Measurements from ENCODE around the gene ARRB1. TPM values are rescaled to one million over a fixed set of nuclear protein-coding genes. Genes with fewer than 3 reads are reported as not detected.
A peak's percentile ranks its signal among the peaks of the same experiment; 100 is the strongest.

The ARRB1 gene
- total and polyA plus RNA-seq, 4 donors = 3.3 to 21.2 (median 12.5) TPM

DNA sequence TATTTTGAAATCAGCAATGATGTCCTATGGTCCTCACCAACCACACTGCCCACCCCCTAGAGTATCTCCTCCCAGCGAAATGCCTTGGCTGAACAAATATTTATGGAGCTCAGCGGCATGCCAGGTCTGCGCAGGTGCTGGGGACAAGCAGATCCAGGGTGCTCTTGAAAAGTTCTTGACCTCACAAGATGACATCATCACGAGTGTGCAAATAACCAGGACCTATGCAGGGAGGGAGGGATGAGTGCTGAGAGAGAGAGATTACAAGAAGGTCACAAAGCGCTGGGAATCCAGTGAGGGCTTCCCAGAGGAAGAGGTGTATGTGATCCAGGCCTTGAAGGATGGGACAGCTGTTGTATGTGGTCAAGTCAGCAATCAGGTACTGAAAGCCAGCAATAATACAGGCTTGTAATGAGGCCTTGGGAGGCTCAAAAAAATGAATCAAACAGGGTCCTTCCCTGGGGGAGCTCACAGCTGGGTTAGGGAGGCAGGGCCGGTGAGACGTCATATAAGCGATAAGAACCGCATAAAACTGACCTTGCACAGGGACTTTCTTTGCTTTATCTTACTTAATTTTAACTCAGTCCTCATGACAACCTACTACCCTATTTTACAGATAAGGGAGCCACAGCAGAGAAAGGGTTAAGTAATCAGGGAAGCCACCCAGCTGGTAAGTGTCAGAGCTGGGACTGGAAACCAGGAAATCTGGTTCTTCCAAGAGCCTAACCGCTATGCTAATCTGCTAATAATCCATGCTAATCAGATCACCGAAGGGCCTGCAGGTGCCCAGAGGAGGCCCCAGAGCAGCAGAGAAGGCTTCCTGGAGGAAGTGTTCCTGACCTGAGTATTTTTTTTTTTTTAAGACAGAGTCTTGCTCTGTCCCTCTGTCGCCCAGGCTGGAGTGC lies 8.2 kb downstream of the ARRB1 start:
- TF ChIP-seq EGR1 (IDR thresholded peaks at IDR 0.05; ENCODE audit: low read depth in 2 of 2) (no peak), HNF4A (conservative IDR thresholded peaks at IDR 0.05) (peak; percentile 65 to 68), SP1 (IDR thresholded peaks at IDR 0.05) (peak; percentile 70), RXRA (IDR thresholded peaks at IDR 0.05) (peak; percentile 86 to 87), FOXA1 (IDR thresholded peaks at IDR 0.05) (no peak), YY1 (IDR thresholded peaks at IDR 0.05) (no peak), GABPA (IDR thresholded peaks at IDR 0.05 in 1 of 2, conservative IDR thresholded peaks at IDR 0.05 in 1 of 2) (no peak), FOXA2 (IDR thresholded peaks at IDR 0.05) (peak; percentile 39), RAD21 (IDR thresholded peaks at IDR 0.05) (peak in 1 of 2 donors; percentile 6), TAF1 (conservative IDR thresholded peaks at IDR 0.05) (no peak), HNF4G (IDR thresholded peaks at IDR 0.05) (peak; percentile 22), JUND (IDR thresholded peaks at IDR 0.05) (peak; percentile 83 to 85), NR2F2 (IDR thresholded peaks at IDR 0.05) (peak; percentile 31)
- TF ChIP-seq, protein P1, sequence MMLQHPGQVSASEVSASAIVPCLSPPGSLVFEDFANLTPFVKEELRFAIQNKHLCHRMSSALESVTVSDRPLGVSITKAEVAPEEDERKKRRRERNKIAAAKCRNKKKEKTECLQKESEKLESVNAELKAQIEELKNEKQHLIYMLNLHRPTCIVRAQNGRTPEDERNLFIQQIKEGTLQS (IDR thresholded peaks at IDR 0.05) = peak; percentile 87
- TF ChIP-seq, protein P2, sequence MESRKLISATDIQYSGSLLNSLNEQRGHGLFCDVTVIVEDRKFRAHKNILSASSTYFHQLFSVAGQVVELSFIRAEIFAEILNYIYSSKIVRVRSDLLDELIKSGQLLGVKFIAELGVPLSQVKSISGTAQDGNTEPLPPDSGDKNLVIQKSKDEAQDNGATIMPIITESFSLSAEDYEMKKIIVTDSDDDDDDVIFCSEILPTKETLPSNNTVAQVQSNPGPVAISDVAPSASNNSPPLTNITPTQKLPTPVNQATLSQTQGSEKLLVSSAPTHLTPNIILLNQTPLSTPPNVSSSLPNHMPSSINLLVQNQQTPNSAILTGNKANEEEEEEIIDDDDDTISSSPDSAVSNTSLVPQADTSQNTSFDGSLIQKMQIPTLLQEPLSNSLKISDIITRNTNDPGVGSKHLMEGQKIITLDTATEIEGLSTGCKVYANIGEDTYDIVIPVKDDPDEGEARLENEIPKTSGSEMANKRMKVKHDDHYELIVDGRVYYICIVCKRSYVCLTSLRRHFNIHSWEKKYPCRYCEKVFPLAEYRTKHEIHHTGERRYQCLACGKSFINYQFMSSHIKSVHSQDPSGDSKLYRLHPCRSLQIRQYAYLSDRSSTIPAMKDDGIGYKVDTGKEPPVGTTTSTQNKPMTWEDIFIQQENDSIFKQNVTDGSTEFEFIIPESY (IDR thresholded peaks at IDR 0.05) = no peak
- TF ChIP-seq, protein P3, sequence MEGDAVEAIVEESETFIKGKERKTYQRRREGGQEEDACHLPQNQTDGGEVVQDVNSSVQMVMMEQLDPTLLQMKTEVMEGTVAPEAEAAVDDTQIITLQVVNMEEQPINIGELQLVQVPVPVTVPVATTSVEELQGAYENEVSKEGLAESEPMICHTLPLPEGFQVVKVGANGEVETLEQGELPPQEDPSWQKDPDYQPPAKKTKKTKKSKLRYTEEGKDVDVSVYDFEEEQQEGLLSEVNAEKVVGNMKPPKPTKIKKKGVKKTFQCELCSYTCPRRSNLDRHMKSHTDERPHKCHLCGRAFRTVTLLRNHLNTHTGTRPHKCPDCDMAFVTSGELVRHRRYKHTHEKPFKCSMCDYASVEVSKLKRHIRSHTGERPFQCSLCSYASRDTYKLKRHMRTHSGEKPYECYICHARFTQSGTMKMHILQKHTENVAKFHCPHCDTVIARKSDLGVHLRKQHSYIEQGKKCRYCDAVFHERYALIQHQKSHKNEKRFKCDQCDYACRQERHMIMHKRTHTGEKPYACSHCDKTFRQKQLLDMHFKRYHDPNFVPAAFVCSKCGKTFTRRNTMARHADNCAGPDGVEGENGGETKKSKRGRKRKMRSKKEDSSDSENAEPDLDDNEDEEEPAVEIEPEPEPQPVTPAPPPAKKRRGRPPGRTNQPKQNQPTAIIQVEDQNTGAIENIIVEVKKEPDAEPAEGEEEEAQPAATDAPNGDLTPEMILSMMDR (IDR thresholded peaks at IDR 0.05; ENCODE audit: low read depth, low read length, missing input control) = no peak
- TF ChIP-seq, protein P4, sequence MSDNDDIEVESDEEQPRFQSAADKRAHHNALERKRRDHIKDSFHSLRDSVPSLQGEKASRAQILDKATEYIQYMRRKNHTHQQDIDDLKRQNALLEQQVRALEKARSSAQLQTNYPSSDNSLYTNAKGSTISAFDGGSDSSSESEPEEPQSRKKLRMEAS (IDR thresholded peaks at IDR 0.05) = peak; percentile 33
- TF ChIP-seq, protein P5, sequence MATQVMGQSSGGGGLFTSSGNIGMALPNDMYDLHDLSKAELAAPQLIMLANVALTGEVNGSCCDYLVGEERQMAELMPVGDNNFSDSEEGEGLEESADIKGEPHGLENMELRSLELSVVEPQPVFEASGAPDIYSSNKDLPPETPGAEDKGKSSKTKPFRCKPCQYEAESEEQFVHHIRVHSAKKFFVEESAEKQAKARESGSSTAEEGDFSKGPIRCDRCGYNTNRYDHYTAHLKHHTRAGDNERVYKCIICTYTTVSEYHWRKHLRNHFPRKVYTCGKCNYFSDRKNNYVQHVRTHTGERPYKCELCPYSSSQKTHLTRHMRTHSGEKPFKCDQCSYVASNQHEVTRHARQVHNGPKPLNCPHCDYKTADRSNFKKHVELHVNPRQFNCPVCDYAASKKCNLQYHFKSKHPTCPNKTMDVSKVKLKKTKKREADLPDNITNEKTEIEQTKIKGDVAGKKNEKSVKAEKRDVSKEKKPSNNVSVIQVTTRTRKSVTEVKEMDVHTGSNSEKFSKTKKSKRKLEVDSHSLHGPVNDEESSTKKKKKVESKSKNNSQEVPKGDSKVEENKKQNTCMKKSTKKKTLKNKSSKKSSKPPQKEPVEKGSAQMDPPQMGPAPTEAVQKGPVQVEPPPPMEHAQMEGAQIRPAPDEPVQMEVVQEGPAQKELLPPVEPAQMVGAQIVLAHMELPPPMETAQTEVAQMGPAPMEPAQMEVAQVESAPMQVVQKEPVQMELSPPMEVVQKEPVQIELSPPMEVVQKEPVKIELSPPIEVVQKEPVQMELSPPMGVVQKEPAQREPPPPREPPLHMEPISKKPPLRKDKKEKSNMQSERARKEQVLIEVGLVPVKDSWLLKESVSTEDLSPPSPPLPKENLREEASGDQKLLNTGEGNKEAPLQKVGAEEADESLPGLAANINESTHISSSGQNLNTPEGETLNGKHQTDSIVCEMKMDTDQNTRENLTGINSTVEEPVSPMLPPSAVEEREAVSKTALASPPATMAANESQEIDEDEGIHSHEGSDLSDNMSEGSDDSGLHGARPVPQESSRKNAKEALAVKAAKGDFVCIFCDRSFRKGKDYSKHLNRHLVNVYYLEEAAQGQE (IDR thresholded peaks at IDR 0.05) = peak; percentile 55
- DNase-seq (ENCODE audit: low spot score) = no peak
- Histone ChIP-seq H3K9ac (ENCODE audit: low read depth in 1 of 2, low read length in 2 of 2) (no peak overlapping the region), H3K27ac (ENCODE audit: low read depth in 1 of 2, low read length in 2 of 2) (peak overlapping the region; percentile 49 to 66), H3K36me3 (ENCODE audit: control insufficient read depth in 4 of 4, insufficient read depth in 3 of 4, low read depth in 1 of 4, low read length in 3 of 4) (no peaks in the 10 kb centered on the region), H3K9me3 (ENCODE audit: control insufficient read depth in 4 of 4, low read length in 3 of 4) (no peaks in the 10 kb centered on the region), H3K27me3 (ENCODE audit: control insufficient read depth in 4 of 4, insufficient read depth in 4 of 4, low read length in 3 of 4) (no peaks in the 10 kb centered on the region), H3K4me1 (ENCODE audit: control insufficient read depth in 4 of 4, insufficient read depth in 4 of 4, low read length in 3 of 4) (peaks cover 20 to 93% (median 68%) of the 10 kb centered on the region in 4 donors), H3K4me3 (ENCODE audit: low read depth in 1 of 3, low read length in 3 of 3) (no peak overlapping the region)
- 36% methylated on average over 12 of the region's 12 CpGs for WGBS
